Panc1 (cell line): ENCODE results near the gene CCDC183.

Source experiments
- CTCF ChIP-seq: fragments of 450-650 bp; IDR thresholded peaks from 2 replicates; pipeline ENCODE4 v1.5.1; 2017; ENCODE audit warnings: mild to moderate bottlenecking
- POLR2AphosphoS5 ChIP-seq: IDR thresholded peaks from 2 replicates; pipeline ENCODE4 v1.6.1; 2012; ENCODE audit warnings: mild to moderate bottlenecking, low read depth, low read length, moderate library complexity
- REST ChIP-seq, 2 experiments: IDR thresholded peaks; 2 replicates each; pipeline ENCODE4 v1.6.1; 2011 to 2012; ENCODE audit warnings: low read depth in 2 of 2, control low read depth in 1 of 2, low read length in 1 of 2, mild to moderate bottlenecking in 1 of 2, moderate library complexity in 1 of 2; ENCODE audit not compliant: insufficient read depth in 1 of 2

- TF ChIP-seq CTCF (peak; percentile 72), POLR2AphosphoS5 (no peak), REST (IDR thresholded peaks at IDR 0.05; ENCODE audit: insufficient read depth in 1 of 2, low read depth in 2 of 2, low read length in 1 of 2) (no peak)
Observed at GRCh38 chr9:136784249-136784996, 11.7 kb upstream of the CCDC183 start.
